Mesendoderm (in vitro differentiated cells): ENCODE results near the gene G3BP1.

Experiments used
- DNase-seq: peaks from one replicate; pipeline ENCODE4 v3.0.0; 2013
- H2AK5ac ChIP-seq: 2 replicates; pipeline ENCODE4 v1.6.1; 2013; ENCODE audit warnings: low read length, inconsistent platforms
- H2BK120ac ChIP-seq: 2 replicates; pipeline ENCODE4 v1.6.1; 2013; ENCODE audit warnings: low read depth, mild to moderate bottlenecking, low read length, moderate library complexity, mixed read lengths
- H2BK15ac ChIP-seq: replicated peaks from 2 replicates; pipeline ENCODE4 v1.6.1; 2013; ENCODE audit warnings: low read depth, mild to moderate bottlenecking, moderate library complexity
- H2BK5ac ChIP-seq: 2 replicates; pipeline ENCODE4 v1.6.1; 2013; ENCODE audit warnings: low read length, inconsistent platforms
- H3K18ac ChIP-seq: 2 replicates; pipeline ENCODE4 v1.6.1; 2013; ENCODE audit warnings: mild to moderate bottlenecking, low read length, mixed read lengths
- H3K23ac ChIP-seq: one replicate; pipeline ENCODE4 v1.6.1; 2013; ENCODE audit warnings: low read length
- H3K27ac ChIP-seq: 2 replicates; pipeline ENCODE4 v1.5.1; 2013; ENCODE audit warnings: low read depth, mild to moderate bottlenecking, inconsistent platforms, low read length, moderate library complexity
- H3K27me3 ChIP-seq: 2 replicates; pipeline ENCODE4 v1.6.1; 2013; ENCODE audit warnings: low read length, control low read depth, mild to moderate bottlenecking, inconsistent platforms; ENCODE audit not compliant: insufficient read depth, poor library complexity
- H3K36me3 ChIP-seq: 2 replicates; pipeline ENCODE4 v1.6.1; 2013; ENCODE audit warnings: low read length, inconsistent platforms; ENCODE audit not compliant: control insufficient read depth, insufficient read depth
- H3K4ac ChIP-seq: one replicate; pipeline ENCODE4 v1.6.1; 2013; ENCODE audit warnings: low read depth, mild to moderate bottlenecking, low read length, moderate library complexity
- H3K4me1 ChIP-seq: 2 replicates; pipeline ENCODE4 v1.6.1; 2013; ENCODE audit warnings: low read depth, low read length, inconsistent platforms; ENCODE audit not compliant: control insufficient read depth
- H3K4me2 ChIP-seq: 2 replicates; pipeline ENCODE4 v1.6.1; 2013; ENCODE audit warnings: low read length
- H3K4me3 ChIP-seq: 2 replicates; pipeline ENCODE4 v1.5.1; 2013; ENCODE audit warnings: mild to moderate bottlenecking, low read length
- H3K56ac ChIP-seq: one replicate; pipeline ENCODE4 v1.6.1; 2013; ENCODE audit warnings: low read length
- H3K79me1 ChIP-seq: 2 replicates; pipeline ENCODE4 v1.6.1; 2013; ENCODE audit warnings: low read length, inconsistent platforms
- H3K79me2 ChIP-seq: 2 replicates; pipeline ENCODE4 v1.6.1; 2013; ENCODE audit warnings: mild to moderate bottlenecking, low read length; ENCODE audit not compliant: control insufficient read depth, insufficient read depth
- H3K9ac ChIP-seq: 2 replicates; pipeline ENCODE4 v1.6.1; 2013; ENCODE audit warnings: low read length, inconsistent platforms
- H4K5ac ChIP-seq: one replicate; pipeline ENCODE4 v1.6.1; 2013; ENCODE audit warnings: low read length
- H4K8ac ChIP-seq: one replicate; pipeline ENCODE4 v1.6.1; 2013; ENCODE audit warnings: low read depth, mild to moderate bottlenecking, control low read depth, low read length, moderate library complexity
- WGBS: extraction: QIAGEN DNeasy Blood & Tissue Kit; methylation state at CpG from one replicate; pipeline ENCODE4 v1.1.7; 2013; ENCODE audit warnings: low lambda C conversion rate, missing lambda C conversion rate; ENCODE audit not compliant: insufficient coverage; ENCODE audit errors: extremely low coverage; 5-methylcytosine and 5-hydroxymethylcytosine counted together

The G3BP1 gene

DNA sequence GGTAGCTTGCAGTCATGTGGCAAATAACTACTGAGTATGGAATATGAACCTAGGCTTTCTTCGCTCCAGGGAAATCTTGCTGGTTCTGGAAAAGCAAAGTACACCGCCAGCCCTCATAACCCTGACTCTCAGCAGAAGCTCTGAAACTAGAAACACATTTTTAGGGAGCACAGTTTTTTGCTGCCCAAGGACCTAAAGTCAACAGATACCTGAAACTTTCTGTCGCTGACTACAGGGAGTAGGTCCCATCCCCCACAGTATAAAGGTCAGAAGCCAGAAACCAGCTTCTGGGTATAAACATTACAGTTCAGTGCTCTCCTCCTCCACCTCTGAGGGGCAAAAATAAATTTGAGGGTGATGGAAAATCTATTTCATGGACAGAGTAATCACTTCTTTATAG is 16.4 kb upstream of the G3BP1 start:
- no peak overlapping the region for H3K23ac ChIP-seq
- H4K5ac ChIP-seq = no peak overlapping the region
- no peak overlapping the region for H3K18ac ChIP-seq
- H2AK5ac ChIP-seq = no peak overlapping the region
- peaks cover 3% of the 10 kb centered on the region for H3K79me1 ChIP-seq
- H3K56ac ChIP-seq = no peak overlapping the region
- no peak overlapping the region for H3K4me3 ChIP-seq
- peaks cover 9% of the 10 kb centered on the region for H3K4me1 ChIP-seq
- H3K36me3 ChIP-seq = no peaks in the 10 kb centered on the region
- no peaks in the 10 kb centered on the region for H3K27me3 ChIP-seq
- no peak overlapping the region for H4K8ac ChIP-seq
- H3K4me2 ChIP-seq = no peak overlapping the region
- no peak overlapping the region for H2BK120ac ChIP-seq
- no peak overlapping the region for H3K27ac ChIP-seq
- H3K4ac ChIP-seq = no peak overlapping the region
- no peak for DNase-seq
- H2BK5ac ChIP-seq = no peak overlapping the region
- peaks cover 1% of the 10 kb centered on the region for H3K79me2 ChIP-seq
- no CpG with 5 or more reads among the region's 3 CpGs for WGBS
- no peak overlapping the region for H3K9ac ChIP-seq
- H2BK15ac ChIP-seq = no peak overlapping the region

- no peak overlapping the region for H2AK5ac ChIP-seq
Observed at GRCh38 chr5:151757233-151758140, 14.3 kb upstream of the G3BP1 start.

DNA sequence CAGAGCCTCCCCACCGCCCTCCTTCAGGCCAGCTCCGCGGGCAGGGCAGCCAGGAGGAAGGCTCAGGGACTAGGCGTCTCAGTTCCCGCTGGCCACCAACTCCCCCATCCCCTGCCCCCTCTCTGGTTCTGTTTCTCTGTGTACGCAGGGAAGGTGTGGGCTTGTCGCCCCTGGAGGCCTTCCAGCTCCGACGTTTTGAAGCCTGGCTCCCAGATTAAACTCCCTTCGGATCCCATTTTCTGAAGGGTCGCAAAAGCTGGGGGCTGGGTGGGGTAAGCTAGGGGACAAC is 13.7 kb upstream of the G3BP1 start:
- Histone ChIP-seq H2BK15ac (no peak overlapping the region), H3K27me3 (no peaks in the 10 kb centered on the region), H3K4me2 (peak overlapping the region; percentile 87), H2BK5ac (no peak overlapping the region), H3K79me1 (peaks cover 3% of the 10 kb centered on the region), H3K56ac (peak overlapping the region; percentile 94), H2BK120ac (no peak overlapping the region), H4K5ac (no peak overlapping the region), H3K23ac (peak overlapping the region; percentile 37), H2AK5ac (no peak overlapping the region), H4K8ac (no peak overlapping the region), H3K36me3 (no peaks in the 10 kb centered on the region), H3K18ac (peak overlapping the region; percentile 20), H3K79me2 (peaks cover 1% of the 10 kb centered on the region), H3K27ac (no peak overlapping the region), H3K4me1 (peaks cover 9% of the 10 kb centered on the region), H3K9ac (peak overlapping the region; percentile 95), H3K4me3 (peak overlapping the region; percentile 94), H3K4ac (no peak overlapping the region)
- DNase-seq = no peak
- no CpG with 5 or more reads among the region's 11 CpGs for WGBS

More at GRCh38 chr5:151757233-151758140, 14.3 kb upstream of the G3BP1 start:
- Histone ChIP-seq H3K79me1 (peaks cover 3% of the 10 kb centered on the region), H3K4me3 (peak overlapping the region; percentile 94), H4K5ac (no peak overlapping the region), H3K18ac (no peak overlapping the region), H2BK120ac (no peak overlapping the region), H2BK15ac (no peak overlapping the region), H2BK5ac (no peak overlapping the region), H3K9ac (peak overlapping the region; percentile 95), H3K36me3 (no peaks in the 10 kb centered on the region), H4K8ac (no peak overlapping the region), H3K27ac (no peak overlapping the region), H3K4ac (no peak overlapping the region), H3K56ac (peak overlapping the region; percentile 94), H3K4me2 (peak overlapping the region; percentile 87), H3K79me2 (peaks cover 1% of the 10 kb centered on the region), H3K27me3 (no peaks in the 10 kb centered on the region), H3K4me1 (peaks cover 9% of the 10 kb centered on the region), H3K23ac (no peak overlapping the region)
- WGBS = no CpG with 5 or more reads among the region's 9 CpGs
- peak; percentile 14 for DNase-seq

DNA sequence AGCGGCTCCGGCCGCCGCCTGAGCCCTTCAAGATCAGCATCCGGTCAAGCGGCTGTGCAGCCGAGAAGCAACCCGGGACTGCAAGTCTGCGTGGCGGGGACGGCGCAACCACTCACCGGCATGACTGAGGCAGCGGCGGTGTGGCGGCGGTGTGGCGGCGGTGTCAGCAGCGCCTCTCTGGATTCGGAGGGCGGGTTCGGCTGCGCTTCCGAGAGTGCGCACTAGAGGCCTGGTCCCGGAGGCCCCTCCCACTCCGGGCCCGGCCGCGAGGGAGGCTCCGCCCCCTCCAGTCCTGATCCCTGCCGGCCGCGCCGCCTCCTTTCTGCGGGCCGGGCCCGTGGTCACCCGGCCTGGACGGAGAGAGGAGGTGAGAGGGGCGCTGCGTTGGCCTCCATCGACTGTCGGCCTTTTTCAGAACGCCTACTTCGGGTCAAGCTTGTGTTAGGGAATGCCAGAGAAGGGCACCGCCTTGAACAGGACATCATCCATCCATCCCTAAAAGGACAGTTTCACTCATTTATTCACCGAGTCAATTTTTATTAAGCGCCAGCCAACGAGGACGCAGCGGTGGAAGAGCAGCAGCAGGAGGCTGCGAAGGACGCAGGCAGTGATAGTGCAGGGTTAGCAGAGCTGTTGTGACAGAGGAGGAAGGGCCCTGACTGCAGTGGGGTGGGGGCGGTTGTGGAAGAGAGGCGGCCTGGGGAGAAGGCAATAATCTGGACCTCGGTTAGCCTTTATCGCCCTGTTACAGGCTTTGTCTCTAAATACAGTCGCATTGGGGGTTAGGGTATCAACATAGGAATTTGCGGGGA is 13.1 kb upstream of the G3BP1 start, which contains the start of gene ATOX1:
Gene ATOX1, minus strand, starts transcription at position 202 of the 812 bp plus-strand sequence. Its CDS starts 80 bp downstream, at position 122.
- no peaks in the 10 kb centered on the region for H3K27me3 ChIP-seq
- H4K8ac ChIP-seq = peak within 1 kb of the TSS; percentile 91
- H2BK120ac ChIP-seq = no peak within 1 kb of the TSS
- peak within 1 kb of the TSS; percentile 87 for H3K4me2 ChIP-seq
- H4K5ac ChIP-seq = no peak within 1 kb of the TSS
- peak within 1 kb of the TSS; percentile 37 for H3K23ac ChIP-seq
- no peak within 1 kb of the TSS for H3K4ac ChIP-seq
- WGBS = no CpG with 5 or more reads among the region's 61 CpGs
- H2BK15ac ChIP-seq = no peak within 1 kb of the TSS
- peak within 1 kb of the TSS; percentile 20 for H3K18ac ChIP-seq
- peaks cover 1% of the 10 kb centered on the region for H3K79me2 ChIP-seq
- H3K56ac ChIP-seq = peak within 1 kb of the TSS; percentile 94
- H2AK5ac ChIP-seq = no peak within 1 kb of the TSS
- no peaks in the 10 kb centered on the region for H3K36me3 ChIP-seq
- H2BK5ac ChIP-seq = no peak within 1 kb of the TSS
- H3K9ac ChIP-seq = peak within 1 kb of the TSS; percentile 95
- H3K4me1 ChIP-seq = peaks cover 9% of the 10 kb centered on the region
- peak within 1 kb of the TSS; percentile 94 for H3K4me3 ChIP-seq
- peak; percentile 95 for DNase-seq
- peaks cover 3% of the 10 kb centered on the region for H3K79me1 ChIP-seq
- H3K27ac ChIP-seq = peak within 1 kb of the TSS; percentile 49

- Histone ChIP-seq H4K8ac (no peak overlapping the region), H3K4ac (no peak overlapping the region), H3K79me2 (no peaks in the 10 kb centered on the region), H3K27me3 (no peaks in the 10 kb centered on the region), H3K4me2 (no peak overlapping the region), H3K4me1 (no peaks in the 10 kb centered on the region), H3K18ac (no peak overlapping the region), H3K56ac (no peak overlapping the region), H4K5ac (no peak overlapping the region), H3K36me3 (no peaks in the 10 kb centered on the region), H2BK120ac (no peak overlapping the region), H3K79me1 (no peaks in the 10 kb centered on the region), H3K23ac (no peak overlapping the region), H2BK5ac (no peak overlapping the region), H2AK5ac (no peak overlapping the region), H3K9ac (no peak overlapping the region), H2BK15ac (no peak overlapping the region), H3K27ac (no peak overlapping the region), H3K4me3 (no peak overlapping the region)
- DNase-seq = no peak
Observed at GRCh38 chr5:151764801-151765200, 7.0 kb upstream of the G3BP1 start.
